PFSK-1 (cell line): ENCODE data around the gene GAS7.

Experiments used
- FOXP2 ChIP-seq: optimal IDR thresholded peaks from 2 replicates; pipeline ENCODE3; 2011; ENCODE audit warnings: borderline replicate concordance, control low read depth, inconsistent platforms; ENCODE audit not compliant: insufficient read depth; ENCODE audit errors: extremely low read length, extremely low read depth
- POLR2AphosphoS5 ChIP-seq: IDR thresholded peaks from 2 replicates; pipeline ENCODE4 v1.6.1; 2012; ENCODE audit warnings: low read depth, mild to moderate bottlenecking, control low read depth, low read length, moderate library complexity
- REST ChIP-seq, 2 experiments: IDR thresholded peaks; 2 replicates each; pipeline versions ENCODE4 v1.6.1 to v1.8.0; 2011 to 2012; ENCODE audit warnings: low read depth in 2 of 2, low read length in 2 of 2, control low read depth in 1 of 2, inconsistent platforms in 1 of 2, mild to moderate bottlenecking in 1 of 2, moderate library complexity in 1 of 2; ENCODE audit not compliant: insufficient read depth in 1 of 2
- SIN3A ChIP-seq: IDR thresholded peaks from 2 replicates; pipeline ENCODE4 v1.6.1; 2012; ENCODE audit warnings: mild to moderate bottlenecking, low read length, moderate library complexity, borderline replicate concordance; ENCODE audit not compliant: insufficient read depth
- TAF1 ChIP-seq: IDR thresholded peaks from 2 replicates; pipeline ENCODE4 v1.6.1; 2012; ENCODE audit warnings: low read length, control low read depth, borderline replicate concordance; ENCODE audit not compliant: insufficient read depth

The GAS7 gene

GRCh38 chr17:10171581-10171981 lies 26.8 kb downstream of the GAS7 start:
- TF ChIP-seq POLR2AphosphoS5: no peak
- no peak for TF ChIP-seq FOXP2
- TF ChIP-seq SIN3A: no peak
- no peak for TF ChIP-seq REST (IDR thresholded peaks at IDR 0.05; ENCODE audit: insufficient read depth in 1 of 2, low read depth in 2 of 2, low read length in 2 of 2)
- TF ChIP-seq TAF1: no peak

GRCh38 chr17:10171122-10171571 lies 27.3 kb downstream of the GAS7 start:
- no peak for TF ChIP-seq FOXP2
- TF ChIP-seq TAF1: no peak
- no peak for TF ChIP-seq SIN3A
- no peak for TF ChIP-seq REST (IDR thresholded peaks at IDR 0.05; ENCODE audit: insufficient read depth in 1 of 2, low read depth in 2 of 2, low read length in 2 of 2)
- no peak for TF ChIP-seq POLR2AphosphoS5

GRCh38 chr17:10170233-10170632 lies 28.2 kb downstream of the GAS7 start:
- TF ChIP-seq SIN3A: no peak
- TF ChIP-seq POLR2AphosphoS5: no peak
- TF ChIP-seq REST (IDR thresholded peaks at IDR 0.05; ENCODE audit: insufficient read depth in 1 of 2, low read depth in 2 of 2, low read length in 2 of 2): no peak
- TF ChIP-seq FOXP2: no peak

GRCh38 chr17:10169290-10169689 lies 29.1 kb downstream of the GAS7 start:
- TF ChIP-seq POLR2AphosphoS5: no peak
- no peak for TF ChIP-seq REST (IDR thresholded peaks at IDR 0.05; ENCODE audit: insufficient read depth in 1 of 2, low read depth in 2 of 2, low read length in 2 of 2)
- TF ChIP-seq TAF1: no peak
- TF ChIP-seq SIN3A: no peak

- TF ChIP-seq TAF1 (no peak), POLR2AphosphoS5 (no peak), REST (IDR thresholded peaks at IDR 0.05; ENCODE audit: insufficient read depth in 1 of 2, low read depth in 2 of 2, low read length in 2 of 2) (no peak)
These were observed 32.0 kb downstream of the GAS7 start for GRCh38 chr17:10166176-10166935.
